HS-5 (cell line): ENCODE results near the gene KLK15.

Experiments
- DNase-seq: peaks from one replicate; pipeline ENCODE4 v3.0.0-alpha.2; 2012; ENCODE audit warnings: low read depth

Gene KLK15, protein sequence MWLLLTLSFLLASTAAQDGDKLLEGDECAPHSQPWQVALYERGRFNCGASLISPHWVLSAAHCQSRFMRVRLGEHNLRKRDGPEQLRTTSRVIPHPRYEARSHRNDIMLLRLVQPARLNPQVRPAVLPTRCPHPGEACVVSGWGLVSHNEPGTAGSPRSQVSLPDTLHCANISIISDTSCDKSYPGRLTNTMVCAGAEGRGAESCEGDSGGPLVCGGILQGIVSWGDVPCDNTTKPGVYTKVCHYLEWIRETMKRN

DNA sequence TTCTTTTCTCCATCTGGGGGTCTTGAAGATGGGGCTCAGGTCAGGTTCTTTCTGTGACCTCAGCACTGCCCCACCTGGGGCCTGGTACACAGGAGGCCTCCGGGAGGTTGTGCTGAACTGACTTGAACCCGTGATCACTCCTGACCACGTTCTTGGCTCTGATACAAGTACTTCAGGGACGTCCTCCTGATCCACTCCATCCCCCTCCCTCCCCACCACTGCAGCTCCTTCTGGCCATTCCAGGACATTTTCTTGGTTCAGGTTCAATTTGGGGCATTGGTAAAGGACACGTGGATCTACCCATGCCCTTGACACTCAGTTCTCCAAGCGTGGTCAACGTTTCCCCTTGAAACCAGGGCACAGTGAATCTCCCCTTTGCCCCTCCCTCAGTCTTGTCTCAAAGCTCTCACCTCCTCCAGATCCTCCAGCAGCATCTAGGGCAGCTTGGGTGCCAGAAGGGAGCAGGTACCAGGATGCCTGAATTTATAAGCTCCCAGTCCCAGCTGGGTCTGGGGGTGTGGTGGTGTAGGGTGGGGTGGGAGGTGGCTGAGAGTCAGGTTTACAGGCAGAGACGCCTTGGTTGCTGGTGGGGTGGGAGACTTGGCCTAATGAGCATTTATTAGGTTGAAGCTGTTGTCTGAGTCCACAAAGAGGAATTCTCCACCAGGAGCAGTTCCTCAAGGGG, at the start of gene KLK15:
Gene KLK15 (minus strand): TSS at position 458 of the 685 bp plus-strand sequence. CDS start 2,082 bp downstream, outside the sequence.
- DNase-seq = no peak

- no peak for DNase-seq
These were observed 48.8 kb upstream of the KLK15 start for GRCh38 chr19:50882188-50882587.

DNA sequence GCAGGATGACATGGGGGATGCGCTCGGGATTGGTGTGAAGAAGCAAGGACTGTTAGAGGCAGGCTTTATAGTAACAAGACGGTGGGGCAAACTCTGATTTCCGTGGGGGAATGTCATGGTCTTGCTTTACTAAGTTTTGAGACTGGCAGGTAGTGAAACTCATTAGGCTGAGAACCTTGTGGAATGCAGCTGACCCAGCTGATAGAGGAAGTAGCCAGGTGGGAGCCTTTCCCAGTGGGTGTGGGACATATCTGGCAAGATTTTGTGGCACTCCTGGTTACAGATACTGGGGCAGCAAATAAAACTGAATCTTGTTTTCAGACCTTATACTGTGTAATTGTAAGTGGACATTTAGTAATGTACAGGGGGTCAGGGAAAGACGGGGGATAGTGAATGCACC, 46.9 kb upstream of the KLK15 start:
- no peak for DNase-seq

DNA sequence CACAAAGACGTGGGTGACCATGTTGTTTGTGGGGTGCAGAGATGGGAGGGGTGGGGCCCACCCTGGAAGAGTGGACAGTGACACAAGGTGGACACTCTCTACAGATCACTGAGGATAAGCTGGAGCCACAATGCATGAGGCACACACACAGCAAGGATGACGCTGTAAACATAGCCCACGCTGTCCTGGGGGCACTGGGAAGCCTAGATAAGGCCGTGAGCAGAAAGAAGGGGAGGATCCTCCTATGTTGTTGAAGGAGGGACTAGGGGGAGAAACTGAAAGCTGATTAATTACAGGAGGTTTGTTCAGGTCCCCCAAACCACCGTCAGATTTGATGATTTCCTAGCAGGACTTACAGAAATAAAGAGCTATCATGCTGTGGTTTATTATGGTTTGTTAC, 45.5 kb upstream of the KLK15 start:
- DNase-seq = no peak

GRCh38 chr19:50877338-50877737, 44.0 kb upstream of the KLK15 start:
- no peak for DNase-seq

GRCh38 chr19:50876456-50876855, 43.1 kb upstream of the KLK15 start:
- DNase-seq = no peak

GRCh38 chr19:50875795-50876422, 42.5 kb upstream of the KLK15 start:
- no peak for DNase-seq

- no peak for DNase-seq
These were observed 40.8 kb upstream of the KLK15 start for GRCh38 chr19:50874211-50874610.

DNA sequence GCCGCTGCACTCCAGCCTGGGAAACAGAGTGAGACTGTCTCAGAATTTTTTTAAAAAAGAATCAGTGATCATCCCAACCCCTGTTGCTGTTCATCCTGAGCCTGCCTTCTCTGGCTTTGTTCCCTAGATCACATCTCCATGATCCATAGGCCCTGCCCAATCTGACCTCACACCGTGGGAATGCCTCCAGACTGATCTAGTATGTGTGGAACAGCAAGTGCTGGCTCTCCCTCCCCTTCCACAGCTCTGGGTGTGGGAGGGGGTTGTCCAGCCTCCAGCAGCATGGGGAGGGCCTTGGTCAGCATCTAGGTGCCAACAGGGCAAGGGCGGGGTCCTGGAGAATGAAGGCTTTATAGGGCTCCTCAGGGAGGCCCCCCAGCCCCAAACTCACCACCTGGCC, 39.7 kb upstream of the KLK15 start, which contains the start of gene KLK2:
Gene KLK2 (plus strand): TSS at position 384 of the 400 bp plus-strand sequence. CDS start 35 bp downstream, outside the sequence.
- DNase-seq = no peak

GRCh38 chr19:50870417-50871089, 37.2 kb upstream of the KLK15 start:
- no peak for DNase-seq

- DNase-seq = no peak
These were observed 36.1 kb upstream of the KLK15 start for GRCh38 chr19:50869479-50869878.

DNA sequence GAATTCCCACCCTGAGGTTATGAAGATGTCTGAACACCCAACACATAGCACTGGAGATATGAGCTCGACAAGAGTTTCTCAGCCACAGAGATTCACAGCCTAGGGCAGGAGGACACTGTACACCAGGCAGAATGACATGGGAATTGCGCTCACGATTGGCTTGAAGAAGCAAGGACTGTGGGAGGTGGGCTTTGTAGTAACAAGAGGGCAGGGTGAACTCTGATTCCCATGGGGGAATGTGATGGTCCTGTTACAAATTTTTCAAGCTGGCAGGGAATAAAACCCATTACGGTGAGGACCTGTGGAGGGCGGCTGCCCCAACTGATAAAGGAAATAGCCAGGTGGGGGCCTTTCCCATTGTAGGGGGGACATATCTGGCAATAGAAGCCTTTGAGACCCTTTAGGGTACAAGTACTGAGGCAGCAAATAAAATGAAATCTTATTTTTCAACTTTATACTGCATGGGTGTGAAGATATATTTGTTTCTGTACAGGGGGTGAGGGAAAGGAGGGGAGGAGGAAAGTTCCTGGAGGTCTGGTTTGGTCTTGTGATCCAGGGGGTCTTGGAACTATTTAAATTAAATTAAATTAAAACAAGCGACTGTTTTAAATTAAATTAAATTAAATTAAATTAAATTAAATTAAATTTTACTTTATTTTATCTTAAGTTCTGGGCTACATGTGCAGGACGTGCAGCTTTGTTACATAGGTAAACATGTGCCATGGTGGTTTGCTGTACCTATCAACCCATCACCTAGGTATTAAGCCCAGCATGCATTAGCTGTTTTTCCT, 28.3 kb upstream of the KLK15 start:
- DNase-seq = no peak

GRCh38 chr19:50861010-50861409, 27.6 kb upstream of the KLK15 start:
- DNase-seq = no peak

DNA sequence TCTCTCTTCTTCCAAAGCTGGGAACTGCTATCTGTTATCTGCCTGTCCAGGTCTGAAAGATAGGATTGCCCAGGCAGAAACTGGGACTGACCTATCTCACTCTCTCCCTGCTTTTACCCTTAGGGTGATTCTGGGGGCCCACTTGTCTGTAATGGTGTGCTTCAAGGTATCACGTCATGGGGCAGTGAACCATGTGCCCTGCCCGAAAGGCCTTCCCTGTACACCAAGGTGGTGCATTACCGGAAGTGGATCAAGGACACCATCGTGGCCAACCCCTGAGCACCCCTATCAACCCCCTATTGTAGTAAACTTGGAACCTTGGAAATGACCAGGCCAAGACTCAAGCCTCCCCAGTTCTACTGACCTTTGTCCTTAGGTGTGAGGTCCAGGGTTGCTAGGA, 26.5 kb upstream of the KLK15 start:
- DNase-seq = no peak

DNA sequence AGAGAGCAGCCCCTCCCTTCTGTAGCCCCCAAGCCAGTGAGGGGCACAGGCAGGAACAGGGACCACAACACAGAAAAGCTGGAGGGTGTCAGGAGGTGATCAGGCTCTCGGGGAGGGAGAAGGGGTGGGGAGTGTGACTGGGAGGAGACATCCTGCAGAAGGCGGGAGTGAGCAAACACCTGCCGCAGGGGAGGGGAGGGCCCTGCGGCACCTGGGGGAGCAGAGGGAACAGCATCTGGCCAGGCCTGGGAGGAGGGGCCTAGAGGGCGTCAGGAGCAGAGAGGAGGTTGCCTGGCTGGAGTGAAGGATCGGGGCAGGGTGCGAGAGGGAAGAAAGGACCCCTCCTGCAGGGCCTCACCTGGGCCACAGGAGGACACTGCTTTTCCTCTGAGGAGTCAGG, 25.5 kb upstream of the KLK15 start:
- DNase-seq = no peak

- no peak for DNase-seq
These were observed 24.0 kb upstream of the KLK15 start for GRCh38 chr19:50857366-50857765.

GRCh38 chr19:50854636-50855410, 21.4 kb upstream of the KLK15 start, which contains the start of gene KLK3:
Gene KLK3 (plus strand): TSS chr19:50854915. CDS start chr19:50854956, 41 bp downstream.
- no peak for DNase-seq

DNA sequence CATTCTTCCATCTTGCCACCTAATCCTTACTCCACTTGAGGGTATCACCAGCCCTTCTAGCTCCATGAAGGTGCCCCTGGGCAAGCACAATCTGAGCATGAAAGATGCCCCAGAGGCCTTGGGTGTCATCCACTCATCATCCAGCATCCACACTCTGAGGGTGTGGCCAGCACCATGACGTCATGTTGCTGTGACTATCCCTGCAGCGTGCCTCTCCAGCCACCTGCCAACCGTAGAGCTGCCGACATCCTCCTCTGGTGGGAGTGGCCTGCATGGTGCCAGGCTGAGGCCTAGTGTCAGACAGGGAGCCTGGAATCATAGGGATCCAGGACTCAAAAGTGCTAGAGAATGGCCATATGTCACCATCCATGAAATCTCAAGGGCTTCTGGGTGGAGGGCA, 18.2 kb upstream of the KLK15 start:
- DNase-seq = no peak

DNA sequence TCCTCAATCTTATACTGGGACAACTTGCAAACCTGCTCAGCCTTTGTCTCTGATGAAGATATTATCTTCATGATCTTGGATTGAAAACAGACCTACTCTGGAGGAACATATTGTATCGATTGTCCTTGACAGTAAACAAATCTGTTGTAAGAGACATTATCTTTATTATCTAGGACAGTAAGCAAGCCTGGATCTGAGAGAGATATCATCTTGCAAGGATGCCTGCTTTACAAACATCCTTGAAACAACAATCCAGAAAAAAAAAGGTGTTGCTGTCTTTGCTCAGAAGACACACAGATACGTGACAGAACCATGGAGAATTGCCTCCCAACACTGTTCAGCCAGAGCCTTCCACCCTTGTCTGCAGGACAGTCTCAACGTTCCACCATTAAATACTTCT, 17.4 kb upstream of the KLK15 start:
- DNase-seq = no peak

GRCh38 chr19:50844296-50844935, 11.0 kb upstream of the KLK15 start:
- no peak for DNase-seq
